ENCODE measurements around the gene ATG4C. TPM values are rescaled to one million over a fixed set of nuclear protein-coding genes. Genes with fewer than 3 reads are reported as not detected.
"Not testable (repeated sequence)": the region's sequence is repeated elsewhere in the genome, so short reads cannot be mapped to it uniquely, and the experiment has no call there.

The ATG4C gene
- total and polyA plus RNA-seq, 2 experiments from 2014 or later: 9.0 to 14.7 TPM

DNA sequence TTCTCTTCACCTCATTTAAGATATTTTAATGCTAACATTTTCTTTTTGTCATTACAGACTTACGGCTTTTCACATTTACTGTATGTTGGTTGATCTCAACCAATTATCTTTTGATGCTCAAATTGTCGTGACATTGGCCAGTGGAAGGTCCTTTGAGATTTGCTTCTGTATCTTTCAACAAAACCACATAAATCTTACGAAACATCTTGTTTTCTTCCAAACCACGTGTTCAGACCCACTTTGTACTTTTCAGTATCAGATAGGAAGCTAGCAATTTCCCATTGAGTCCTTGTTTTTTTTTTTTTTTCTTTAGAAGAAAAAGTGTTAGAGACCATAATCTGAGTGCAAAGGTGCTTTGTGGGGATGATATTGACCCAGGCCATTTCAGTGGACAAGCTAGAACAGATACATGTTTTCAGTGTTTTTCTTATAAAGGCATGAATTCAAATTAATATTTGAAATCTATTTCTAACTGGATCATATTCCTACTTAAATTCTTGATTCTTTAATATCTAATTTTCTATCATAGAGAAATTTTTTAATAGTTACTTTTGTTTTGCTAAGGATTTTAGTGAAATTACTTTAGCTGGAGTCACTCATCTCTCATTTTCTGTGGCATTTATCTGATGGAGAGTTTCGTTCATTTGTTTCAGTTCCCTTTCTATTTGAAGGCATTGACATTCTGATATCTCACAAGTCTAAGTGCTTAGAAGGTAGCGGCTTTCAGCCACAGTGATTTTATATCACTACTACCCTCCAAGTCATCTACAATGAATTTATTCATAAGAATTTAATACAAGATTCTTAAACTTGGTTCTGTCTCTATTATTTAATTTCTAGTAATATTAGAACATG, 26.7 kb downstream of the ATG4C start:
- no peak overlapping the region for H3K27ac ChIP-seq
- no peak for TF ChIP-seq CTCF (IDR thresholded peaks at IDR 0.05; ENCODE audit: low read depth, low read length)
- no peaks in the 10 kb centered on the region for H3K4me1 ChIP-seq (ENCODE audit: low read depth)
- no peak for DNase-seq (ENCODE audit: low read depth in 1 of 2, low spot score in 1 of 2)
- H3K9me3 ChIP-seq (ENCODE audit: low read depth): no peaks in the 10 kb centered on the region
- no peak overlapping the region for H3K4me3 ChIP-seq
- H3K36me3 ChIP-seq: peaks cover 4% of the 10 kb centered on the region
- H3K27me3 ChIP-seq: no peaks in the 10 kb centered on the region

- Histone ChIP-seq H3K9me3 (ENCODE audit: low read depth) (no peaks in the 10 kb centered on the region), H3K27me3 (no peaks in the 10 kb centered on the region), H3K27ac (no peak overlapping the region), H3K36me3 (no peaks in the 10 kb centered on the region), H3K4me3 (no peak overlapping the region), H3K4me1 (ENCODE audit: low read depth) (no peaks in the 10 kb centered on the region)
- TF ChIP-seq CTCF (IDR thresholded peaks at IDR 0.05; ENCODE audit: low read depth, low read length): no peak
- no peak for DNase-seq (ENCODE audit: low read depth in 1 of 2, low spot score in 1 of 2)
Measured at GRCh38 chr1:62823556-62823955, 39.6 kb downstream of the ATG4C start.

- no peaks in the 10 kb centered on the region for H3K36me3 ChIP-seq
- H3K27me3 ChIP-seq: no peaks in the 10 kb centered on the region
- DNase-seq (ENCODE audit: low read depth in 1 of 2, low spot score in 1 of 2): no peak
- no peak overlapping the region for H3K27ac ChIP-seq
- H3K4me1 ChIP-seq (ENCODE audit: low read depth): no peaks in the 10 kb centered on the region
- H3K9me3 ChIP-seq (ENCODE audit: low read depth): no peaks in the 10 kb centered on the region
- no peak for TF ChIP-seq CTCF (IDR thresholded peaks at IDR 0.05; ENCODE audit: low read depth, low read length)
- no peak overlapping the region for H3K4me3 ChIP-seq
Measured at GRCh38 chr1:62826901-62827300, 43.0 kb downstream of the ATG4C start.

DNA sequence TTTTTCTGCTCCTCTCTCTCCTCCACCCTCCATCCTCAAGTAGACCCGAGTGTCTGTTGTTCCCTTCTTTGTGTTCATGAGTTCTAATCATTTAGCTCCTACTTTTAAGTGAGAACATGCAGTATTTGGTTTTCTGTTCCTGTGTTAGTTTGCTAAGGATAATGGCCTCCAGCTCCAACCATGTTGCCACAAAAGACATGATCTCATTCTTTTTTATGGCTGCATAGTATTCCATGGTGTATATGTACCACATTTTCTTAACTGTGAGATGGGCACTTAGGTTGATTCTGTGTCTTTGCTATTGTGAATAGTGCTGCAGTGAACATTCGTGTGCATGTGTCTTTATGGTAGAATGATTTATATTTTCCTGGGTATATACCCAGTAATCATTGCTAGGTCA, 43.9 kb downstream of the ATG4C start:
- not testable (repeated sequence) for H3K27me3 ChIP-seq; H3K9me3 ChIP-seq (ENCODE audit: low read depth); H3K4me3 ChIP-seq; H3K36me3 ChIP-seq; H3K4me1 ChIP-seq (ENCODE audit: low read depth); DNase-seq (ENCODE audit: low read depth in 1 of 2, low spot score in 1 of 2); H3K27ac ChIP-seq

GRCh38 chr1:62832276-62832675, 48.3 kb downstream of the ATG4C start:
- no peak for TF ChIP-seq CTCF (IDR thresholded peaks at IDR 0.05; ENCODE audit: low read depth, low read length)
- no peak for DNase-seq (ENCODE audit: low read depth in 1 of 2, low spot score in 1 of 2)
- no peak overlapping the region for H3K4me3 ChIP-seq
- peaks cover 7% of the 10 kb centered on the region for H3K36me3 ChIP-seq
- H3K27me3 ChIP-seq: no peaks in the 10 kb centered on the region
- no peaks in the 10 kb centered on the region for H3K9me3 ChIP-seq (ENCODE audit: low read depth)
- H3K27ac ChIP-seq: no peak overlapping the region
- no peaks in the 10 kb centered on the region for H3K4me1 ChIP-seq (ENCODE audit: low read depth)

- no peak for DNase-seq (ENCODE audit: low read depth in 1 of 2, low spot score in 1 of 2)
- Histone ChIP-seq H3K4me3 (no peak overlapping the region), H3K27ac (no peak overlapping the region), H3K4me1 (ENCODE audit: low read depth) (no peaks in the 10 kb centered on the region), H3K27me3 (no peaks in the 10 kb centered on the region), H3K9me3 (ENCODE audit: low read depth) (no peaks in the 10 kb centered on the region), H3K36me3 (peaks cover 7% of the 10 kb centered on the region)
- TF ChIP-seq CTCF (IDR thresholded peaks at IDR 0.05; ENCODE audit: low read depth, low read length): no peak
Measured at GRCh38 chr1:62833529-62833928, 49.6 kb downstream of the ATG4C start.

All from cardiac muscle cell (in vitro differentiated cells and primary cell).